ENCODE measurements around the gene SPEF2.

Gene SPEF2

GRCh38 chr5:35863159-35863558, 245.5 kb downstream of the SPEF2 start:
- POLR2A ChIA-PET, result no interaction called here
- Histone ChIP-seq H3K36me3 (ENCODE audit: control insufficient read depth in 2 of 2, insufficient read depth in 1 of 2, low read length in 2 of 2) (no peaks in the 10 kb centered on the region), H3K27ac (ENCODE audit: extremely low read depth, low read depth, low read length) (no peak overlapping the region), H3K4me1 (ENCODE audit: control insufficient read depth, insufficient read depth, low read length) (no peaks in the 10 kb centered on the region), H3K9me3 (ENCODE audit: control insufficient read depth, insufficient read depth, low read depth, low read length) (no peaks in the 10 kb centered on the region; the same call in 1 of the 2 replicates), H3K4me3 (ENCODE audit: low read depth, low read length) (no peak overlapping the region)
- CTCF ChIA-PET, result interaction anchor here (0.6 kb wide), 1 partner anchor 399 kb away, joined by 4 read pairs; no protein-coding TSS in a partner anchor
- TF ChIP-seq ZNF830 (tag by site-specific recombination; IDR thresholded peaks at IDR 0.05; ENCODE audit: low read depth) (no peak), KLF16 (tag by site-specific recombination; IDR thresholded peaks at IDR 0.05) (no peak), ZNF768 (tag by site-specific recombination; IDR thresholded peaks at IDR 0.05) (no peak), ZNF624 (tag by site-specific recombination; IDR thresholded peaks at IDR 0.05) (no peak), ZNF529 (tag by site-specific recombination; IDR thresholded peaks at IDR 0.05; ENCODE audit: insufficient replicate concordance) (no peak), ZNF473 (tag by site-specific recombination; IDR thresholded peaks at IDR 0.05) (no peak), ZNF24 (tag by site-specific recombination; IDR thresholded peaks at IDR 0.05) (no peak), PBX3 (CRISPR knock-in tag; IDR thresholded peaks at IDR 0.05) (no peak), ZFP37 (tag by site-specific recombination; IDR thresholded peaks at IDR 0.05) (no peak), ZNF513 (tag by site-specific recombination; IDR thresholded peaks at IDR 0.05) (no peak), ZNF433 (tag by site-specific recombination; IDR thresholded peaks at IDR 0.05; ENCODE audit: low read depth) (no peak), ZNF214 (tag by site-specific recombination; IDR thresholded peaks at IDR 0.05; ENCODE audit: borderline replicate concordance) (no peak), HOXD13 (CRISPR knock-in tag; IDR thresholded peaks at IDR 0.05; ENCODE audit: borderline replicate concordance) (no peak), ZNF23 (tag by site-specific recombination; IDR thresholded peaks at IDR 0.05; ENCODE audit: borderline replicate concordance) (no peak)
- TF ChIP-seq, protein P1, sequence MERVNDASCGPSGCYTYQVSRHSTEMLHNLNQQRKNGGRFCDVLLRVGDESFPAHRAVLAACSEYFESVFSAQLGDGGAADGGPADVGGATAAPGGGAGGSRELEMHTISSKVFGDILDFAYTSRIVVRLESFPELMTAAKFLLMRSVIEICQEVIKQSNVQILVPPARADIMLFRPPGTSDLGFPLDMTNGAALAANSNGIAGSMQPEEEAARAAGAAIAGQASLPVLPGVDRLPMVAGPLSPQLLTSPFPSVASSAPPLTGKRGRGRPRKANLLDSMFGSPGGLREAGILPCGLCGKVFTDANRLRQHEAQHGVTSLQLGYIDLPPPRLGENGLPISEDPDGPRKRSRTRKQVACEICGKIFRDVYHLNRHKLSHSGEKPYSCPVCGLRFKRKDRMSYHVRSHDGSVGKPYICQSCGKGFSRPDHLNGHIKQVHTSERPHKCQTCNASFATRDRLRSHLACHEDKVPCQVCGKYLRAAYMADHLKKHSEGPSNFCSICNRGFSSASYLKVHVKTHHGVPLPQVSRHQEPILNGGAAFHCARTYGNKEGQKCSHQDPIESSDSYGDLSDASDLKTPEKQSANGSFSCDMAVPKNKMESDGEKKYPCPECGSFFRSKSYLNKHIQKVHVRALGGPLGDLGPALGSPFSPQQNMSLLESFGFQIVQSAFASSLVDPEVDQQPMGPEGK (tag by site-specific recombination; IDR thresholded peaks at IDR 0.05), result no peak

Data from HEK293 (cell line).